Chondrocyte (in vitro differentiated cells): ENCODE measurements around the gene ZNF641. TPM values are rescaled to one million over a fixed set of nuclear protein-coding genes. Genes with fewer than 3 reads are reported as not detected.
"Not testable (repeated sequence)": the region's sequence is repeated elsewhere in the genome, so short reads cannot be mapped to it uniquely, and the experiment has no call there.

ENCODE experiments used
- DNase-seq: peaks from one replicate; pipeline ENCODE4 v3.0.0; 2021; ENCODE audit warnings: mixed read lengths, low spot score
- H3K27ac Mint-ChIP-seq: one replicate; pipeline ENCODE4 v1.8.0; 2021; ENCODE audit warnings: mild to moderate bottlenecking, moderate library complexity, mixed read lengths; ENCODE audit not compliant: unreplicated experiment
- H3K27me3 Mint-ChIP-seq: 2 replicates; pipeline ENCODE4 v1.8.0; 2021; ENCODE audit warnings: low read depth, mixed read lengths
- H3K36me3 Mint-ChIP-seq: 2 replicates; pipeline ENCODE4 v1.8.0; 2021; ENCODE audit warnings: low read depth, mixed read lengths
- H3K4me1 Mint-ChIP-seq: 2 replicates; pipeline ENCODE4 v1.8.0; 2021; ENCODE audit warnings: low read depth, mild to moderate bottlenecking, mixed read lengths
- H3K4me3 Mint-ChIP-seq: one replicate; pipeline ENCODE4 v1.8.0; 2021; ENCODE audit warnings: mild to moderate bottlenecking, moderate library complexity, mixed read lengths; ENCODE audit not compliant: unreplicated experiment
- H3K9me3 Mint-ChIP-seq: 2 replicates; pipeline ENCODE4 v1.8.0; 2021; ENCODE audit warnings: low read depth, mixed read lengths
- CTCF ChIP-seq: fragments of 200-600 bp; sonication (generic); IDR thresholded peaks from 2 replicates; pipeline ENCODE4 v1.5.0; 2021; ENCODE audit warnings: antibody characterized with exemption, mild to moderate bottlenecking, moderate library complexity
- total RNA-seq: library from RNA; stranded (reverse); gene quantifications from 3 replicates; pipeline ENCODE4 v1.2.1, GENCODE V29; 2021

The ZNF641 gene
- total RNA-seq, 1 donor from 2014 or later = 12.8 TPM

- Mint-ChIP-seq H3K27me3 (peaks cover 3% of the 10 kb centered on the region), H3K27ac (no peak overlapping the region), H3K4me3 (no peak overlapping the region), H3K4me1 (no peaks in the 10 kb centered on the region), H3K9me3 (no peaks in the 10 kb centered on the region), H3K36me3 (peaks cover 9% of the 10 kb centered on the region)
- no peak for DNase-seq
- TF ChIP-seq CTCF = no peak
Observed at GRCh38 chr12:48336061-48336460, 14.7 kb downstream of the ZNF641 start.

GRCh38 chr12:48334808-48335207, 15.9 kb downstream of the ZNF641 start:
- Mint-ChIP-seq H3K27ac (no peak overlapping the region), H3K4me1 (no peaks in the 10 kb centered on the region), H3K27me3 (peaks cover 3% of the 10 kb centered on the region), H3K4me3 (no peak overlapping the region), H3K36me3 (peaks cover 1% of the 10 kb centered on the region), H3K9me3 (no peaks in the 10 kb centered on the region)
- DNase-seq = no peak
- TF ChIP-seq CTCF = no peak

- H3K27me3 Mint-ChIP-seq, H3K4me3 Mint-ChIP-seq, H3K27ac Mint-ChIP-seq, DNase-seq, H3K9me3 Mint-ChIP-seq, H3K36me3 Mint-ChIP-seq, H3K4me1 Mint-ChIP-seq: not testable (repeated sequence)
Observed at GRCh38 chr12:48333680-48334079, 17.0 kb downstream of the ZNF641 start.

GRCh38 chr12:48331399-48331798, 19.3 kb downstream of the ZNF641 start:
- no peaks in the 10 kb centered on the region for H3K9me3 Mint-ChIP-seq
- no peak for DNase-seq
- no peak for TF ChIP-seq CTCF
- H3K27ac Mint-ChIP-seq = no peak overlapping the region
- H3K4me3 Mint-ChIP-seq = no peak overlapping the region
- H3K36me3 Mint-ChIP-seq = no peaks in the 10 kb centered on the region
- no peaks in the 10 kb centered on the region for H3K4me1 Mint-ChIP-seq
- peaks cover 5% of the 10 kb centered on the region for H3K27me3 Mint-ChIP-seq

- no peak overlapping the region for H3K4me3 Mint-ChIP-seq
- H3K36me3 Mint-ChIP-seq = no peaks in the 10 kb centered on the region
- H3K9me3 Mint-ChIP-seq = peaks cover 4% of the 10 kb centered on the region
- no peak for TF ChIP-seq CTCF
- peaks cover 7% of the 10 kb centered on the region for H3K27me3 Mint-ChIP-seq
- no peaks in the 10 kb centered on the region for H3K4me1 Mint-ChIP-seq
- DNase-seq = no peak
- H3K27ac Mint-ChIP-seq = no peak overlapping the region
Observed at GRCh38 chr12:48329199-48329939, 21.4 kb downstream of the ZNF641 start.

GRCh38 chr12:48316491-48316890, 34.2 kb downstream of the ZNF641 start:
- no peak overlapping the region for H3K27ac Mint-ChIP-seq
- TF ChIP-seq CTCF = no peak
- peaks cover 2% of the 10 kb centered on the region for H3K9me3 Mint-ChIP-seq
- no peak overlapping the region for H3K4me3 Mint-ChIP-seq
- H3K36me3 Mint-ChIP-seq = no peaks in the 10 kb centered on the region
- H3K4me1 Mint-ChIP-seq = no peaks in the 10 kb centered on the region
- peaks cover 15% of the 10 kb centered on the region for H3K27me3 Mint-ChIP-seq
- no peak for DNase-seq
